Placental epithelial cell (primary cell): ENCODE results near the gene PUS10. TPM values are rescaled to one million over a fixed set of nuclear protein-coding genes. Genes with fewer than 3 reads are reported as not detected.

Source experiments
- small RNA-seq: library from RNA; depleted of rRNA; stranded (forward); fragments of <200 nt; gene quantifications from one replicate; pipeline ENCODE3, GENCODE V24; 2012
- total RNA-seq: library from RNA; depleted of rRNA; stranded (reverse); fragments of >200 nt; gene quantifications from 2 replicates; pipeline ENCODE4 v1.2.3, GENCODE V29; 2012

Gene PUS10, protein sequence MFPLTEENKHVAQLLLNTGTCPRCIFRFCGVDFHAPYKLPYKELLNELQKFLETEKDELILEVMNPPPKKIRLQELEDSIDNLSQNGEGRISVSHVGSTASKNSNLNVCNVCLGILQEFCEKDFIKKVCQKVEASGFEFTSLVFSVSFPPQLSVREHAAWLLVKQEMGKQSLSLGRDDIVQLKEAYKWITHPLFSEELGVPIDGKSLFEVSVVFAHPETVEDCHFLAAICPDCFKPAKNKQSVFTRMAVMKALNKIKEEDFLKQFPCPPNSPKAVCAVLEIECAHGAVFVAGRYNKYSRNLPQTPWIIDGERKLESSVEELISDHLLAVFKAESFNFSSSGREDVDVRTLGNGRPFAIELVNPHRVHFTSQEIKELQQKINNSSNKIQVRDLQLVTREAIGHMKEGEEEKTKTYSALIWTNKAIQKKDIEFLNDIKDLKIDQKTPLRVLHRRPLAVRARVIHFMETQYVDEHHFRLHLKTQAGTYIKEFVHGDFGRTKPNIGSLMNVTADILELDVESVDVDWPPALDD
- total RNA-seq, result 4.6 and 5.1 TPM in 2 replicates

DNA sequence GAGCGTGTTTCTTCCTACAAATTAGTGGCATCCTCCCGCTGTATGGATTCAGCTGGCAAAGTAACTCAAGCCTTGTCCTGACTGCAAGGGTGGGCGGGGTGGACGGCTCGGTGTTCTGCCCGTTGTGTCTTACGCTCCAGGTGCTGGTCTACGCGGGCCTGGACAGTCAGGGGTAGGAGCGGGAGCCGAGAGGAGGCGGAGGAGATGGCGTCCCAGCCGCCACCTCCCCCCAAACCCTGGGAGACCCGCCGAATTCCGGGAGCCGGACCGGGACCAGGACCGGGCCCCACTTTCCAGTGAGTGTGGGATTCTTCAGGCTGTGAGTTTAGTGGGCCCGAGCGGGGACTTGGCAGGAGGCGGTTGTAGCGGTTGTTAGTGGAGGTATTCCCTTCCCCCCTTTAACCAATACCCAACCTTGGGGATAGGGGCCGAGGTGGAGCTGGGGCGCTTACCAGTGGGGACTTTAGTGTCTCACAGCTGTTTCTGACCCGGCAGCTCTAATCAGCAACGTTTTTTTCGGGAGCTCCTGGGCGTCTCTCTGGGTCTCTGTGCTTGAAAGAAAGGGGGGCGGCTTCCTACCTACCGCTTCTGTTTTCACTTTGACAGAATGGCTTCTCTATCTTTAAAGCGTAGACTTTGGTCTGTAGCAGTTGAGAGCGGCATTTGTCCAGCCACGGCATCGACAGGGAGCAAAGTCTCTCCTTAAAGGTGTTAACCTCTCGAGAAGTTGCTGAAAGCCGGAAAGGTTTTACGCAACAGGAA is at the start of gene PUS10, which contains the start of gene PEX13:
TSS of gene PUS10 (minus strand) at position 700 of the 762 bp plus-strand sequence. CDS start 6,365 bp downstream, outside the sequence.
TSS of gene PEX13 (plus strand) at position 165 of the 762 bp plus-strand sequence. CDS start at position 205, 40 bp downstream.

DNA sequence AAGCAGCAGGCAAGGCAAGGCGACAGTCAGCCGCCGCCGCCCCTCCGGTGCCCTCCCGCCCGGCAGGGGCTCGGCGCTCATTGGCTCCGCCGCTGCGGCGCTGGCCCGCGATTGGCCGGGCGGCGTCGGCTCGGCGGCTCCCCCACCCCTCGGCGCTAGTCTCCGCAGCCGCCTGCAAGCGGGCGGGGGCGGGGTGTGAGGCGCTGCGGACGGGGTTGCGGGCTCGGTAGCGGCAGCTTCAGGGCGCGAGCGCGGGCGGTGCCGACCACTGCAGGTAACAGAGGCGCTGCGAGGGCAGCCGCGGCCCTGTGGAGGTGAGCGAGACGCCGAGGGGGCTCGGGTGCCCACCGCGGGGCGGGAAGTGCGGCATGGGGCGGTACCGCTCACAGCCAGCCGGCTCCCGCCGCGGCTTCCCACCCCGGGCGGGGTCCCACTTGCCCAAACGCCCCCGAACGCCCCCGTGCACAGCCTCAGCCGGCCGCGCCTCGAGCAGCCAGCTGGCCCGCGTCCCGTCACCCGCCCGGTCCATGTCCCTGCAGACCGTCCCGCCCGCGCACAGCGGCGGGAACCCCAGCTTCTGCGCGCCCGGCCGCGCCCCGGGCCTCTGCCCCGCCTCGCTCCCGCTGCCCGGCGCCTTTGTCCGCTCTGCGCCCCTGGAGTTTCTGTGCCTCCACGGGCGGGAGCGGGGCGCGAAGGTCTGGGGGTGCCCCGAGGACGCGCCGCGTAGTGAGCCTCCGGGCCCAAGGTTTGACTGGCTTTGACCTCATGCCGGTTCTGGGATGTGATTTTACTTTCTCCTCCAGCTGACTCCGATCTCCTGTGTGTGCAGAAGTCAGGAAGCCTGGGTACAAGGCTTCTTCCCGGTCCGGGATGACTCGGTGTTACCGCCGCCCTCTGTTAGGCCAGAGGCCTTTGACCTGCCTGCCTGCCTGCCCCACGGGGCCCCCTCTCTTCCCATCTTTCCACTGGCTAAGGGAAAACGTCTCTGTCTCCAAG is 48.0 kb upstream of the PUS10 start, which contains the start of gene SANBR:
TSS of gene SANBR (plus strand) at position 158 of the 996 bp plus-strand sequence. CDS start 4,480 bp downstream, outside the sequence.

Small RNAs within 50 kb of the gene (small RNA-seq; reads per million reads assigned to genes)
- gene RNA5SP95 (not detected), gene RNU4-51P (not detected)

Other genes starting within 250 kb of the PUS10 start
- 7.1 and 10.0 TPM in 2 replicates for gene REL, start 136.7 kb downstream of the PUS10 start, total RNA-seq
- 23.2 and 36.1 TPM in 2 replicates for gene PEX13, start 535 bp downstream of the PUS10 start, total RNA-seq
- 8.7 and 15.3 TPM in 2 replicates for gene SANBR, start 47.6 kb upstream of the PUS10 start, total RNA-seq
- 6.8 and 11.0 TPM in 2 replicates for gene C2orf74, start 143.9 kb upstream of the PUS10 start, total RNA-seq